Transverse colon (tissue), 4 donors: Measurements from ENCODE around the gene CCDC61. TPM values are rescaled to one million over a fixed set of nuclear protein-coding genes. Genes with fewer than 3 reads are reported as not detected.

ENCODE experiments used
- DNase-seq: peaks from one replicate; pipeline ENCODE4 v3.0.0-alpha.2; 2019
- H3K27ac ChIP-seq, 4 donors: fragments of 200-600 bp; sonication (generic); 2 replicates each; pipeline ENCODE4 v1.5.1; 2016 to 2018; ENCODE audit warnings: inconsistent platforms in 4 of 4
- H3K27me3 ChIP-seq: fragments of 200-600 bp; sonication (generic); 2 replicates; pipeline ENCODE4 v1.5.1; 2017; ENCODE audit warnings: inconsistent platforms
- H3K36me3 ChIP-seq, 4 donors: fragments of 200-600 bp; sonication (generic); 2 replicates each; pipeline ENCODE4 v1.5.1; 2017 to 2019; ENCODE audit warnings: inconsistent platforms in 4 of 4
- H3K4me1 ChIP-seq, 4 donors: fragments of 200-600 bp; sonication (generic); 2 replicates each; pipeline ENCODE4 v1.5.1; 2017 to 2020; ENCODE audit warnings: inconsistent platforms in 4 of 4
- H3K4me3 ChIP-seq, 4 donors: fragments of 200-600 bp; sonication (generic); 1 replicate in 1 of 4; 2 replicates in 3 of 4; pipeline versions ENCODE4 v1.5.1 to v1.6.1; 2017 to 2019; ENCODE audit warnings: inconsistent platforms in 4 of 4
- H3K9me3 ChIP-seq, 2 donors: fragments of 200-600 bp; sonication (generic); 2 replicates each; pipeline ENCODE4 v1.5.1; 2017 to 2019; ENCODE audit warnings: inconsistent platforms in 2 of 2
- CTCF ChIP-seq, 5 experiments: fragments of 200-600 bp in 3 of 5; fragments of 450-650 bp in 2 of 5; sonication (generic) in 3 of 5; IDR thresholded peaks; 1 replicate in 2 of 5; 2 replicates in 3 of 5; pipeline ENCODE4 v1.5.1; 2016 to 2017; ENCODE audit warnings: antibody characterized with exemption in 5 of 5, inconsistent platforms in 3 of 5, mild to moderate bottlenecking in 2 of 5, moderate library complexity in 1 of 5
- EP300 ChIP-seq: sonication (generic); formaldehyde crosslinking; IDR thresholded peaks from one replicate; pipeline ENCODE4 v1.6.1; 2017; ENCODE audit warnings: antibody characterized with exemption, low read depth
- POLR2A ChIP-seq: fragments of 450-650 bp; IDR thresholded peaks from one replicate; pipeline ENCODE4 v1.6.1; 2016; ENCODE audit warnings: antibody characterized with exemption, mild to moderate bottlenecking, moderate library complexity
- POLR2AphosphoS5 ChIP-seq, 3 donors: sonication (generic); formaldehyde crosslinking; IDR thresholded peaks; one replicate each; pipeline ENCODE4 v1.6.1; 2016; ENCODE audit warnings: antibody characterized with exemption in 3 of 3
- WGBS, 2 donors: methylation state at CpG; one replicate each; pipeline ENCODE4 v1.1.5; 2018; ENCODE audit warnings: low coverage in 1 of 2; 5-methylcytosine and 5-hydroxymethylcytosine counted together
- in situ Hi-C, 4 donors: fragments of 200-750 bp; cut with MboI; loops; one replicate each; pipeline versions ENCODE4 v1.15.0 to v1.15.1; 2017; ENCODE audit warnings: low sequenced_read_pairs in 3 of 4, low pct_ligation_motif_present in 1 of 4, low pct_unique_long_range_greater_than_20kb in 1 of 4
- intact Hi-C: fragments of 100-400 bp; cut with DNase I; formaldehyde crosslinking; loops from one replicate; pipeline ENCODE4 v1.15.1; 2023; ENCODE audit warnings: low total_unique reads
- total RNA-seq, 4 donors: library from RNA; depleted of rRNA; stranded (reverse); fragments of >200 nt; gene quantifications; one replicate each; pipeline ENCODE4 v1.1.0, GENCODE V29; 2016

The CCDC61 gene
- total RNA-seq, 4 donors from 2014 or later = 7.8 to 18.7 (median 10.6) TPM

- peaks cover 53% of the 10 kb centered on the region for H3K27me3 ChIP-seq
- no peak for DNase-seq
- in situ Hi-C loops = no loop called here
- H3K27ac ChIP-seq = no peak overlapping the region
- intact Hi-C loops = no loop called here
- no peaks in the 10 kb centered on the region for H3K9me3 ChIP-seq
- no peaks in the 10 kb centered on the region for H3K36me3 ChIP-seq
- TF ChIP-seq POLR2A (no peak), EP300 (no peak), CTCF (IDR thresholded peaks at IDR 0.05) (no peak), POLR2AphosphoS5 (IDR thresholded peaks at IDR 0.05) (no peak)
- H3K4me1 ChIP-seq = peaks cover 0 to 7% (median 0%) of the 10 kb centered on the region in 4 donors
- 94% methylated on average over 8 of the region's 8 CpGs; no CpG with 5 or more reads in 1 of the 2 donors for WGBS, 2 donors
- no peak overlapping the region for H3K4me3 ChIP-seq
These were observed 41.6 kb upstream of the CCDC61 start for GRCh38 chr19:45953676-45954075.

- H3K9me3 ChIP-seq = no peaks in the 10 kb centered on the region
- peaks cover 57% of the 10 kb centered on the region for H3K27me3 ChIP-seq
- DNase-seq = no peak
- in situ Hi-C loops = no loop called here
- no peak overlapping the region for H3K27ac ChIP-seq
- WGBS, 2 donors = 24% methylated on average over 9 of the region's 9 CpGs; no CpG with 5 or more reads in 1 of the 2 donors
- H3K4me3 ChIP-seq = no peak overlapping the region
- intact Hi-C loops = no loop called here
- peaks cover 0 to 7% (median 0%) of the 10 kb centered on the region in 4 donors for H3K4me1 ChIP-seq
- no peaks in the 10 kb centered on the region for H3K36me3 ChIP-seq
- TF ChIP-seq POLR2A (no peak), EP300 (no peak), CTCF (IDR thresholded peaks at IDR 0.05) (no peak), POLR2AphosphoS5 (IDR thresholded peaks at IDR 0.05) (no peak)
These were observed 41.1 kb upstream of the CCDC61 start for GRCh38 chr19:45954156-45954555.

GRCh38 chr19:45955905-45956608 is 39.2 kb upstream of the CCDC61 start:
- no peak overlapping the region for H3K27ac ChIP-seq
- 44 to 49% methylated on average over 4 to 13 of the region's 13 CpGs for WGBS, 2 donors
- no peaks in the 10 kb centered on the region for H3K36me3 ChIP-seq
- peaks cover 60% of the 10 kb centered on the region for H3K27me3 ChIP-seq
- H3K4me1 ChIP-seq = peaks cover 0 to 7% (median 0%) of the 10 kb centered on the region in 4 donors
- intact Hi-C loops (no loop called here), in situ Hi-C loops (no loop called here)
- no peaks in the 10 kb centered on the region for H3K9me3 ChIP-seq
- TF ChIP-seq POLR2AphosphoS5 (IDR thresholded peaks at IDR 0.05) (no peak), POLR2A (no peak), EP300 (no peak), CTCF (IDR thresholded peaks at IDR 0.05) (no peak)
- no peak overlapping the region for H3K4me3 ChIP-seq
- no peak for DNase-seq

- in situ Hi-C loops = no loop called here
- 80 to 88% methylated on average over 2 to 6 of the region's 6 CpGs for WGBS, 2 donors
These were observed 36.9 kb upstream of the CCDC61 start for GRCh38 chr19:45958320-45958719.

More at GRCh38 chr19:45958320-45958719, 36.9 kb upstream of the CCDC61 start:
- H3K27me3 ChIP-seq = peaks cover 44% of the 10 kb centered on the region
- TF ChIP-seq EP300 (no peak), POLR2A (no peak), POLR2AphosphoS5 (IDR thresholded peaks at IDR 0.05) (no peak), CTCF (IDR thresholded peaks at IDR 0.05) (no peak)
- intact Hi-C loops = no loop called here
- H3K4me3 ChIP-seq = no peak overlapping the region
- no peaks in the 10 kb centered on the region for H3K4me1 ChIP-seq
- no peaks in the 10 kb centered on the region for H3K9me3 ChIP-seq
- no peak for DNase-seq
- no peaks in the 10 kb centered on the region for H3K36me3 ChIP-seq
- H3K27ac ChIP-seq = no peak overlapping the region
